Head of caudate nucleus (tissue), 42 donors: ENCODE data around the gene LPCAT4.
"Not testable (repeated sequence)": the region's sequence is repeated elsewhere in the genome, so short reads cannot be mapped to it uniquely, and the experiment has no call there.

ENCODE experiments used
- DNase-seq, 42 donors: peaks; one replicate each; pipeline versions ENCODE4 v3.0.0 to v3.0.0-alpha.2; 2020 to 2021; ENCODE audit warnings: mixed read lengths in 7 of 42
- intact Hi-C: fragments of 100-400 bp; cut with DNase I; formaldehyde crosslinking; loops from one replicate; pipeline ENCODE4 v1.15.0; 2022

LPCAT4 gene, protein sequence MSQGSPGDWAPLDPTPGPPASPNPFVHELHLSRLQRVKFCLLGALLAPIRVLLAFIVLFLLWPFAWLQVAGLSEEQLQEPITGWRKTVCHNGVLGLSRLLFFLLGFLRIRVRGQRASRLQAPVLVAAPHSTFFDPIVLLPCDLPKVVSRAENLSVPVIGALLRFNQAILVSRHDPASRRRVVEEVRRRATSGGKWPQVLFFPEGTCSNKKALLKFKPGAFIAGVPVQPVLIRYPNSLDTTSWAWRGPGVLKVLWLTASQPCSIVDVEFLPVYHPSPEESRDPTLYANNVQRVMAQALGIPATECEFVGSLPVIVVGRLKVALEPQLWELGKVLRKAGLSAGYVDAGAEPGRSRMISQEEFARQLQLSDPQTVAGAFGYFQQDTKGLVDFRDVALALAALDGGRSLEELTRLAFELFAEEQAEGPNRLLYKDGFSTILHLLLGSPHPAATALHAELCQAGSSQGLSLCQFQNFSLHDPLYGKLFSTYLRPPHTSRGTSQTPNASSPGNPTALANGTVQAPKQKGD

DNA sequence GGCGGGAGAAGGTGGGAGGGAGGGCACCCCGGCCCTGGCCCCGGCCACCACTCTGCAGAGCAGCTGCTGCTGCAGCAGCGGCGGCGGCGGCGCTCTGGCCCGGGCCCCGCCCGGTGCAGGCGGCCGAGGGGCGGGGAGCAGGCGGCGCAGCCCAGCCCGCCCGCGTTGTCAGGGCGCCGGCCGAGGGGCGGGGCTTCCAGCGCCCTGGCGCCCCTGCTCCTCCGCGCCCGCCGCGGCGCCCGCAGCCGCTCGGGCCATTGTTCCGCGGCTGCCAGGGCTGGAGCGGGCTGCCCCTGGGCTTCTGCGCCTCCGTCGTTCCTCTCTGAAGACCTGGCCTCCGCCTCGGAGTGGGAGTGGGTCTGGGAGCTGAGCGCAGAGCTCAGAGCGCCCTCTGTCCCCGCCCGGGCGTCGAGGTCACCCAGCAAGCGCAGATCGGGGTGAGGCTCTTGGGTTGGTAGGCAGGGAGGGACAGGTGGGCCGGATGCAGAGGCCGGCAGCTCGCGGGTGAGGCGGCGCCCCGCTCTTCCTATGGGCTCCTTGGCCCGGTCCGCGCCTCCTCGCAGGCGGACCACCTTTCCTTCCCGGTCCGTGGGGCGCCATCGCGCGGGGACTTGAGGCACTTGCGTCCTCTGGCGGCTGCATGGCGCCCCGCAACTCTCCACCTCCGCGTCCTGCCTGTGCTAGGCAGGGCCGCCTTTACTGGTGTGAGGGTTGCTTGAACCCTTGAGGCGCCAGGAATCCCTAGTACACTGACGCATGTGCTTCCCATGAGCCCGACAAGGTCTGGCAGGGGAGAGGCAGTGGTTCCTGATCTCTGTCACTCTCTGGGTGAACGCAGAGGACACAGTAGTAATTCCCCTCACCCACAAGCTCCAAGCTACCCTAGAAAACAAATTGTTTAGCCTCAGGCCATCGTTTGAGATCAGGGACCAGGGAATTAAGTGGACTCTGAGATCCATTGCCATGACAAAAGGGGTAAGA, at the start of gene LPCAT4:
TSS of gene LPCAT4 (minus strand) at position 96 of the 981 bp plus-strand sequence. CDS start 96 bp downstream, outside the sequence.
- intact Hi-C loops, result loop anchor here (1.0 to 10.0 kb wide), 2 partner anchors 29 to 143 kb away; partner anchors contain the start of gene EMC4
- DNase-seq, result peak; percentile 79 to 96 (median 90)

DNA sequence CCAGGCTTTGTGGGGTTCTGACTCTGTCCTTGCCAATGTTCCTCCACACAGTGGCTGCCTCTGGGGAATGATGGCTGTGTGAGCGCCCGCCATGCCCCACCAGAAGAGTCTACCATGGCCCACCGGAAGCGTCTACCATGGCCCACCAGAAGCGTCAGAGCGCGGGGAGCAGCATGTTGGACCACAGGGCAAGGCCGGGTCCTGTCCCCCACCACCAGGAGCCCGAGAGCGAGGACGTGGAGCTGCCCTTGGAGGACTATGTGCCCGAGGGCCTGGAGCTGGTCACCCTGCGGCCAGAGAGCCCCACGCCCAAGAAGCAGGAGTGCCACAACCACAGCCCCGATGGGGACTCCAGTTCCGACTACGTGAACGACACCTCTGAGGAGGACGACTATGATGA, 42.5 kb upstream of the LPCAT4 start:
- not testable (repeated sequence) for DNase-seq

DNA sequence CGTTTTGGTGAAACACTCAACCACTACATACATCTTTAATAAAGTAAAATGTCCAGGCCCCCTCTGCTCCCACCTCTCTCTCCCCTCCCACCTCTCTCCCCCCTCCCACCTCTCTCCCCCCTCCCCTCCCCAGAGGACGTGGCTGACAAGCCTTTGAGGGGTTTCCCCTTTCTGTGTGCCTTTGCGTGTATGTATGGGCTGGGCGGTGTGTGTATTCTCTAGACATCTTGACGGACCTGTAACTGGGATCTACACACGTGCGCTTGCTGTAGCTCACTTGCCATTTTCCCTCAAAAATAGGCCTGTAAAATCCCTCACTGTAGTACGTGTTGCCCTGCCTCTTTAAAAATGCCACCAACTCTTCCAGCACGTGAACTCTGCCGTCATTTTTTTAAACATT, 42.0 kb upstream of the LPCAT4 start:
- intact Hi-C loops, DNase-seq: not testable (repeated sequence)

More for the DNA sequence above, 42.5 kb upstream of the LPCAT4 start:
- intact Hi-C loops, result not testable (repeated sequence)

DNA sequence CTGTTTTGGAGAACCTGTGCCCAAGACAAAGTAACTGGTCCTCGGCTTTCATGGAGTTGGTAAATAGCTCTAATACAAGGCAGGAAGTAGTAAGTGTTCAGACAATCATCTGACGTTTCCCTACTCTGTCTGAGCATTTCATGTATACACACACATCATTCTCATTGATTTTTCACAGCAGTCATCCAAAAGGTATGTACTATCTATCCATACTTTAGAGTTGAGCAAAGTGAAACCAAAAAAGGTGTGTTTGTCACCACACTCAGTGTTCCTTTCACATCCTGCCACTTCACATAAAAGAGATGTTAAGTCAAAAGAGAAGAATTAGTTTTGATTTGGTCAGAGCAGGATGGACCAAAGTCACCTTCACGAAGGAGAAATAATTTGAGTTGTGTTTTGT, 36.9 kb upstream of the LPCAT4 start:
- intact Hi-C loops, DNase-seq: not testable (repeated sequence)

DNA sequence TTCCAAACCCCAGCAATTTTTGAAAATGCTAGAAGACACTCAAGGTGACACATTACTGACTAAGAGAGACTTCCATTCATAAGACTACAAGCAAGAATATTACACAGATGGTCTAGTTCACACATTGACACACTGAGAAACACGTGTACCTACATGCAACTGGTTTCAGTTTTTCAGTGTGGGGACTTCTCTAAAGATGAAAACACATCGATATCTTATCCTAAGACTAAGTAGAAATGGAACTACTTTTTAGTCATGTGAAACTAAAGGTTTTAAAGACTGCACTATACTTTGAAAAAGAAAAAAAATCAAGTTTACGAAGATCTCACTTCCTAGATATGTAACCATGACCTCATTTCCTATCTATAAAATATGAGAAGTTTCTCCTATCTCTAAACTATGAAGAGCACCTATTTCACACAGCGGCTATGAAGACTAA, 36.2 kb upstream of the LPCAT4 start:
- intact Hi-C loops, DNase-seq: not testable (repeated sequence)

DNA sequence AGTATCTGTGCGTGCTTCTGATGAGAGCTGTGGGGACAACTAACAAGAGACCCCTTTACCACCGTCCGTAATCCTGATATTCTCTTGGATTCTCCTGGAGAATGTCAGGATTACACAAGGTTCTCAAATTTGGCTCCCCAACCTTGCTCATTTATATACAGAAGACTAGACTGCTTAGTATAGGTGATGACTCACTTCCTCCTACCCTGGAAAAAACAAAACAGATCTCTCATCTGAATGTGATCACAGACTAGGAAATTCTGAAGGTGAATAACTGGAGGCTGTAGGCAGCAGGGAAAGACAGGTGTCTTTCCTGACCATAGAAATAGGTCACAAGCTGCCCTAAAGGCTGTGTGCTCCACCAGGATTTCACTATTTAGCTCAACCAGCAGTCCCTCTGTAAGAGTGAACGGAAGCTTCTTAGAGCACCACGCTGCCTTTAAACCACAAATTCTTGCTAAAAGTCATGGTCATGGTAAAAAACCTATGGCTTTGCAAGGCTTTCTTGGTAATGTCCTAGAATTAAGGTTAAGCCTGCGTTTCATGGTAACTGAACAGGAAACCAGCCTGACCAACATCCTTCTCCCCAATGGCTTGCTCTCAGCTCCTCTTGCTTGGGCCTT, 30.8 kb upstream of the LPCAT4 start:
- DNase-seq, intact Hi-C loops: not testable (repeated sequence)

DNA sequence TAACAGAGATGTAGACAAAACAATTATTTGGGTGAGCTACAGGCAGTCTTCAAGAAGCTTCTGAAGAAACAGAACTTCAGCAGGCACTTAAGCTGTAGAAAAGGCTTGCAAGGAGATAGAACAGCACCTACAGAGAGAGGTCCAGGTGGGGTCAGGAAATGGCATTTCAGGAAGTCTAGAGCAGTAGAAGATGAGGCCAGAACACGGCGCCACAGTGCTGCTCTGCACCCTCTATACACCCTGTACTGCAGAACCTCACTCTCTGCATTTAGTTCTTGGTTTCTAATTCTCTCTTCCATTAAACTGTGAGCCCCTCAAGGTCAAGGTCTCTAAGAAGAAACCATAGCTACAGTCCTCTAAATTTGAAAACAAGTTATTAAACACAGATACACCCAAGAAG, 26.0 kb upstream of the LPCAT4 start:
- DNase-seq, intact Hi-C loops: not testable (repeated sequence)

DNA sequence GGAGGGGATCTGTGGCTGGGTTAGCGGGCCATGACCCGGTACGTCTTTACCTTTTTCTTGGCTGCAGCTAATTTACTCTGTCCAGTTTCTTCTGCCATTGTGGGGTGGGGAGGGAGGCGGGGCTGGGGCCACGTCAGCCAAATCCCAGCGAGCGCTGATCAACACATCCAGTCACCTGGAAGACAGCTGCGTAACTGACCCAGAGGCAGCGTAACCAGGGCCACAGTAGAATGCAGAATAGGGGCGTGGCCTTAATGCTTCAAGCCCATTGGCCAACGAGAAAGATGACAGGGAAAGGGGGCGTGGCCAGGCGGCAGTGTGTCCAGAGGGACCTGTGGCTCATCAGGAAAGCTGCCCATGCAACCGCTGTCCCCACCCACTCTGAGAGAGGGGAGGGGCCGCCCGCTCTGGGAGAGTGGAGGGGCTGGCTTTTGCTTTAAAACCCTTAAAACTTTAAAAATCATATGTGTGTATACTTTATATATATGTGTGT, 22.6 kb upstream of the LPCAT4 start:
- DNase-seq, intact Hi-C loops: not testable (repeated sequence)

DNA sequence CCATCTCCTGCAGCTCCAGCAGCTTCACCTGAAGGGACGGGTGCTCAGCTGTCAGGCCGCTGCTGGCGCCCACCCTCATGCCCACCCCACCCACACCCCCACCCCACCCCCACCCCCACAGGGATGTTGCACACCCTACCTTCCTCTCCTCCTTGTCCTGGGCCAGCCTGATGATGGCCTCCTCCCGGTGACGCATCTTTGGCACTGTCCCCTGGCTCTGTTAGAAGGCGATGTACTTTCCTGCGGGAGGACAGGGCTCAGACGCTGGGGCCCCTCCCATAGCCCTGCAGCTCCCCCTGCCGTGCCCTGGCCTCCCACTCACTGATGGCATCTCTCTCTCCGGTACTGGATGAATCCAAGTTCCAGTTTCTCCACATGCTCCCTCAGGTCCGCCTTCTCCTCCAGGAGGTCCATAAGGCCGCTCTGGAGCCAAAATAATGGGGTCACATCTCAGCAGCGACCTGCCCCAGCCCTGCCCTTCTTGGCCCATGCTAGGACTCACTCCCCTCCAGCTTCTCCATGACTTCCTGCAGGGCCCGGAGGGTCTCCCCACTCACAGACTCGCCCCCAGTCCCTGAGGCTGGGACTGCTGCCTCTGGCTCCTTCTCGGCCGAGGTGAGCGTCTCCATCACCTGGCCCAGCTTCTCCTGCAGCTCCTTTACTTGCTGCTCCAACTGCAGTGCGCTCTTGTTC, 15.0 kb upstream of the LPCAT4 start:
- DNase-seq, intact Hi-C loops: not testable (repeated sequence)

DNA sequence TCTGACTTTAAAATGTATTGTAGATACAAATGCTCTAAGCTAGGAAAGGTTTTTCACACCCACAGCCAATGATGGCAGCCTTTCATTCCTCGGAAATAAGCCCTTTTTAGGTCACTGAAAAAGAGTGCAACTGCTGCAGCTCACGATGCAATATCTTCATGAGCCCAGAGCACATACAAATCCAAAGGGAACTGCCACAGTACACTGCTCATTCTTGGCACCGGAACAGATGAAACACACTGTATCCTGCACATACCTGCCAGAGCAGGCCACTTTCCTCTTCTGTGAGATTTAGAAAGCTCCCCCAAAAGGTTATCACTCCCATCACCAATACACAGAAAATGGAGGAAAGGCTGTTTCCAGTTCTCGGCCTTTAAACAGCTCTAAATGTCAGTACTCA, 13.5 kb upstream of the LPCAT4 start:
- DNase-seq, result peak in 3 of 42 donors; percentile 10 to 16 (median 16)
- intact Hi-C loops, result not testable (repeated sequence)

DNA sequence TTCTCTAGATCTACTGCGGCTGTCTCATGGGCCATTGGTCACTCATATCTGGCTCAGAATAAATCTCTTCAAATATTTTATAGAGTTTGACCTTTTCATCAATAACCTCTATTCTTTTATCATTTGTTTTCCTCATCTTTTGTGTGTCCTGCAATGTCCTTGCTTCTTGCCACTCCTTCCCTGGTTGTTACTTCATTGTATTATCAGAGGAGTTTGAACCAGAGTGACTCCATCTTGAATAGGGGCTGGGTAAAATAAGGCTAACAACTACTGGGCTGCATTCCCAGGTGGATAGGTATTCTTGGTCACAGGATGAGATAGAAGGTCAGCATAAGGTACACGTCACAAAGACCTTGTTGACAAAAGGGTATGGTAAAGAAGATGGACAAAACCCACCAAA, 9.9 kb upstream of the LPCAT4 start:
- intact Hi-C loops, result no loop called here
- no peak for DNase-seq

DNA sequence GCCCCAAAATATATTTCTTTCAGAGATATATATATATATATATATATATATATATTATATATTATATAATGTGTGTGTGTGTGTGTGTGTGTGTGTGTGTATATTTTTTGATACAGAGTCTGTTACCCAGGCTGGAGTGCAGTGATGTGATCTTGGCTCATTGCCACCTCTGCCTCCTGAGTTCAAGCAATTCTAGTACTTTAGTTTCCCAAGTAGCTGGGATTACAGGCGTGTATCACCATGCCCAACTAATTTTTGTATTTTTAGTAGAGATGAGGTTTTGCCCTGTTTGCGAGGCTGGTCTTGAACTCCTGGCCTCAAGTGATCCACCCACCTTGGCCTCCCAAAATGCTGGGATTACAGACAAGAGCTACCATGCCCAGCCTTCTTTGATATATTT, 8.5 kb upstream of the LPCAT4 start:
- intact Hi-C loops, DNase-seq: not testable (repeated sequence)

DNA sequence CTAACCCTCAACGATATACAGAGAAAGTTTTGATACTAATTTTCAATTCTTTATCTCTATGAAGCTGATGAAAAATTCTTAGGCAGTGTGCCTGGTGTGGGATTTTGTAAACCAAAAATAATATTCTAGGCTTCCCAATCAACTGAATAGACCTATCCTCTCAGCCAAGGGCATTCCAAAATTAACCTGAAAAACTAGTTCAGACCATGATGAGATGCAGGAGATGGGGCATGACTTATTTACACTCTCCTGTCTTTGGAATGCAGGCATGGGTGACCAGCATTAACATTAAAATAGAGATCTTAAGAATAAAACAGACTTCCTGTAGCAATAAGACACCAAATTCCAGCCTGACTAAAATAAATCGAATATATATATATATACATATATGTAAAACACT, 7.8 kb upstream of the LPCAT4 start:
- intact Hi-C loops, result no loop called here

DNA sequence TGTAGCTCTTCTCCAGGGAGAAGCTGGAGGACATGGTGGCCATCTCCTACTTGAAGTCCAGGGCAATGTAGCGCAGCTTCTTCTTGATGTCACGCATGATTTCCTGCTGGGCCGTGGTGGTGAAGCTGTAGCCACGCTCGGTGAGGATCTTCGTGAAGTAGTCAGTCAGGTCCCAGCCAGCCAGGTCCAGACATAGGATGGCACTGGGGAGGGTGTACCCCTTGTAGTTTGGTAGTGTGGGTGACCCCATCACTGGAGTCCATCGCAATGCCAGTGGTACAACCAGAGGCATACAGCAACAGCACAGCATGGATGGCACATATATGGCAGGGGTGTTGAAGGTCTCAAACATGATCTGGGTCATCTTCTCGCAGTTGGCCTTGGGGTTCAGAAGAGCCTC, 7.0 kb upstream of the LPCAT4 start:
- DNase-seq, result no peak
- intact Hi-C loops, result no loop called here

More for the DNA sequence above, 7.8 kb upstream of the LPCAT4 start:
- DNase-seq, result no peak

DNA sequence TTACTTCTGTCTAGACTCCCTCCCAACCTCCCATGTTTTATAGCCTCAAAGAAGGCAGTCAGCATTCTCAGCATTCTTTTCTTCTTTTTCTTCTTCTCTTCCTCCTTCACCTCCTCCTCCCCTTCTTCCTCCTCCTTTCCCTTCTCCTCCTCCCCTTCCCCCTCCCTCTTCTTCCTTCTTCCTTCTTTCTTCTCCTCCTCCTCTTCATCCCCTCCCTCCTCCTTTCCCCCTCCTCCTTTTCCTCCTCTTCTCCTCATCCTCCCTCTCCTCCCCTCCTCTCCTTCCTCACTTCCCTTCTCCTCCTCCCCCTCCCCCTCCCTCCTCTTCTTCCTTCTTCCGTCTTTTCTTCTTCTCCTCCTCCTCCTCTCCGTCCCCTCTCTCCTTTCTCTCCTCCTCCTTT, 3.6 kb upstream of the LPCAT4 start:
- no peak for DNase-seq
- intact Hi-C loops, result no loop called here

DNA sequence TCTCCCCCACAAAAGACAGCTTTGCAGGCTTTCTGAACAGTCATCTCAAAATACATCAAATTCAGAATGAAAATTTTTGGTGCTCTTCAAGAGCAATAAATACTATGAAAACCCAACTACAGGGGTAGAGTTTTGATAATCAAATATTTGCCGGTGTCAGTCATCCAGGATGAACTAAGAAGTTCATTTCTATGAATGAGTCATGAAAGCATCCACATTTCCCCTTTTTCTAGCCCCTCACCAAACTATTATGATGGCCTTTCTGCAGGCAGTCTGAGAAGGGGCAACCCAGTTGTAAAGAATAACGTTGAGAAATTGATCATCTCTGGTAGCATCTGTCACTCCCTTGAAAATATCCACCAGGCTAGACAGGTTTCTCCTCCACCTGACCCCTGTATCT, 3.1 kb upstream of the LPCAT4 start:
- no peak for DNase-seq
- intact Hi-C loops, result no loop called here

DNA sequence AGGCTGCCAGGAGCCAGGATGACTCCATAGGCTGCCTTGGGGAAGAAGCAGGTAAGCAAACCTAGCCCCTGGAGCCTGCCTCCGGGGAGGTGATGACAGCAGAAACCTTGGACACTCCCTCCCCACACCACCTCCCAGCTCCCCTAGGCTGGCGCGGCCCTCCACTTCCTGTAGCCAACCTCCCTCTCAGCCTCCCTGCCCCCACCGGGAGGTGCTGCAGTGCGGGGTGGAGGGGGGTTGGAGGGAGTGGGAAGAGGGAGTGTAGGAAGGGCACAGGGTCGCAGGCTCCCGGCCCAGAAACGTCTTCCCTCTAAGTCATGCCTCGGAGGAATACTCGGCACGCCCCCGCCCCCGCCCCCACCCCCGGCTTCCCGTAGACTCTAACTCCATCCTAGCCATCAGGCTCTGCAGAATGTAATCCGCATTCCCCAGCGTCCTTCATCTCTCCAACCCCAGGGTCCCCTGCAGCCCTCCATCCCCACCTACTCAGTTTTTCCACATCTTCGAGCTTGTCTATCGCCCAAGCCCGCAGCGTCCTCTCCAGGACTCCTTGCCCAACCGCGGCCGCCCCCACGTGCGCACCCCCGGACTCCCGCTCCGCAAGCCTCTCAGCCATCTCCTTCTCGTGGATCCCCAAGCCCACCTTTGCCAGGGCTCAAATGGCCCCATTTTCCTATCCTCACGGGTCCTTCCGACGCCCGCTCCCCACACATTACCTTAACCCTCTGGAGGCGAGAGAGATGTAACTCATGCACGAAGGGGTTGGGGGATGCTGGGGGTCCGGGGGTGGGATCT, 528 bp downstream of the LPCAT4 start:
- DNase-seq, result peak in 41 of 42 donors; percentile 31 to 81 (median 60)
- intact Hi-C loops, result loop anchor here (1.0 to 10.0 kb wide), 2 partner anchors 28 to 142 kb away; partner anchors contain the start of gene EMC4
